ENCODE results near the gene NCMAP. TPM values are rescaled to one million over a fixed set of nuclear protein-coding genes. Genes with fewer than 3 reads are reported as not detected.
"Not testable (repeated sequence)": the region's sequence is repeated elsewhere in the genome, so short reads cannot be mapped to it uniquely, and the experiment has no call there.

Gene NCMAP
- total RNA-seq, 1 donor from 2014 or later, result 0.52 TPM

- Histone ChIP-seq H3K4me1 (ENCODE audit: control insufficient read depth in 3 of 3, insufficient read depth in 3 of 3, low read length in 3 of 3) (no peaks in the 10 kb centered on the region), H3K27ac (ENCODE audit: low read depth, low read length) (no peak overlapping the region), H3K27me3 (ENCODE audit: control insufficient read depth in 3 of 3, insufficient read depth in 3 of 3, low read length in 3 of 3) (peaks cover 0 to 7% (median 3%) of the 10 kb centered on the region in 3 donors), H3K36me3 (ENCODE audit: control insufficient read depth in 3 of 3, insufficient read depth in 3 of 3, low read length in 3 of 3) (no peaks in the 10 kb centered on the region), H3K9ac (ENCODE audit: low read depth in 1 of 3, low read length in 3 of 3) (no peak overlapping the region), H3K9me3 (ENCODE audit: control insufficient read depth in 3 of 3, low read length in 3 of 3) (no peaks in the 10 kb centered on the region), H3K4me3 (ENCODE audit: low read length in 3 of 3) (no peak overlapping the region)
Measured at GRCh38 chr1:24541711-24542346, 14.1 kb upstream of the NCMAP start.

- Histone ChIP-seq H3K9me3 (ENCODE audit: control insufficient read depth in 3 of 3, low read length in 3 of 3) (no peaks in the 10 kb centered on the region), H3K27ac (ENCODE audit: low read depth, low read length) (no peak overlapping the region), H3K4me3 (ENCODE audit: low read length in 3 of 3) (no peak overlapping the region), H3K27me3 (ENCODE audit: control insufficient read depth in 3 of 3, insufficient read depth in 3 of 3, low read length in 3 of 3) (peaks cover 0 to 9% (median 3%) of the 10 kb centered on the region in 3 donors), H3K4me1 (ENCODE audit: control insufficient read depth in 3 of 3, insufficient read depth in 3 of 3, low read length in 3 of 3) (no peaks in the 10 kb centered on the region), H3K9ac (ENCODE audit: low read depth in 1 of 3, low read length in 3 of 3) (no peak overlapping the region), H3K36me3 (ENCODE audit: control insufficient read depth in 3 of 3, insufficient read depth in 3 of 3, low read length in 3 of 3) (no peaks in the 10 kb centered on the region)
Measured at GRCh38 chr1:24544239-24544638, 11.6 kb upstream of the NCMAP start.

- Histone ChIP-seq H3K9ac (ENCODE audit: low read depth in 1 of 3, low read length in 3 of 3) (no peak overlapping the region), H3K27ac (ENCODE audit: low read depth, low read length) (no peak overlapping the region), H3K9me3 (ENCODE audit: control insufficient read depth in 3 of 3, low read length in 3 of 3) (no peaks in the 10 kb centered on the region)
Measured at GRCh38 chr1:24545662-24546061, 10.2 kb upstream of the NCMAP start.

GRCh38 chr1:24547195-24547594 is 8.7 kb upstream of the NCMAP start:
- Histone ChIP-seq H3K27me3 (ENCODE audit: control insufficient read depth in 3 of 3, insufficient read depth in 3 of 3, low read length in 3 of 3) (peaks cover 0 to 9% (median 0%) of the 10 kb centered on the region in 3 donors), H3K9ac (ENCODE audit: low read depth in 1 of 3, low read length in 3 of 3) (no peak overlapping the region), H3K36me3 (ENCODE audit: control insufficient read depth in 3 of 3, insufficient read depth in 3 of 3, low read length in 3 of 3) (no peaks in the 10 kb centered on the region), H3K4me3 (ENCODE audit: low read length in 3 of 3) (no peak overlapping the region), H3K9me3 (ENCODE audit: control insufficient read depth in 3 of 3, low read length in 3 of 3) (no peaks in the 10 kb centered on the region), H3K27ac (ENCODE audit: low read depth, low read length) (no peak overlapping the region), H3K4me1 (ENCODE audit: control insufficient read depth in 3 of 3, insufficient read depth in 3 of 3, low read length in 3 of 3) (peaks cover 0 to 2% (median 0%) of the 10 kb centered on the region in 3 donors)

More at GRCh38 chr1:24545662-24546061, 10.2 kb upstream of the NCMAP start:
- peaks cover 0 to 9% (median 0%) of the 10 kb centered on the region in 3 donors for H3K27me3 ChIP-seq (ENCODE audit: control insufficient read depth in 3 of 3, insufficient read depth in 3 of 3, low read length in 3 of 3)
- H3K36me3 ChIP-seq (ENCODE audit: control insufficient read depth in 3 of 3, insufficient read depth in 3 of 3, low read length in 3 of 3), result no peaks in the 10 kb centered on the region
- H3K4me3 ChIP-seq (ENCODE audit: low read length in 3 of 3), result no peak overlapping the region
- H3K4me1 ChIP-seq (ENCODE audit: control insufficient read depth in 3 of 3, insufficient read depth in 3 of 3, low read length in 3 of 3), result peaks cover 0 to 2% (median 0%) of the 10 kb centered on the region in 3 donors

GRCh38 chr1:24548070-24548469 is 7.8 kb upstream of the NCMAP start:
- no peaks in the 10 kb centered on the region for H3K9me3 ChIP-seq (ENCODE audit: control insufficient read depth in 3 of 3, low read length in 3 of 3)

GRCh38 chr1:24549210-24549609 is 6.7 kb upstream of the NCMAP start:
- not testable (repeated sequence) for H3K4me3 ChIP-seq (ENCODE audit: low read length in 3 of 3); H3K36me3 ChIP-seq (ENCODE audit: control insufficient read depth in 3 of 3, insufficient read depth in 3 of 3, low read length in 3 of 3); H3K4me1 ChIP-seq (ENCODE audit: control insufficient read depth in 3 of 3, insufficient read depth in 3 of 3, low read length in 3 of 3)

More at GRCh38 chr1:24548070-24548469, 7.8 kb upstream of the NCMAP start:
- no peaks in the 10 kb centered on the region for H3K36me3 ChIP-seq (ENCODE audit: control insufficient read depth in 3 of 3, insufficient read depth in 3 of 3, low read length in 3 of 3)
- H3K9ac ChIP-seq (ENCODE audit: low read depth in 1 of 3, low read length in 3 of 3), result no peak overlapping the region
- H3K4me3 ChIP-seq (ENCODE audit: low read length in 3 of 3), result no peak overlapping the region
- H3K4me1 ChIP-seq (ENCODE audit: control insufficient read depth in 3 of 3, insufficient read depth in 3 of 3, low read length in 3 of 3), result peaks cover 0 to 2% (median 0%) of the 10 kb centered on the region in 3 donors
- no peak overlapping the region for H3K27ac ChIP-seq (ENCODE audit: low read depth, low read length)
- peaks cover 0 to 10% (median 0%) of the 10 kb centered on the region in 3 donors for H3K27me3 ChIP-seq (ENCODE audit: control insufficient read depth in 3 of 3, insufficient read depth in 3 of 3, low read length in 3 of 3)

GRCh38 chr1:24551290-24551959 is 4.5 kb upstream of the NCMAP start:
- Histone ChIP-seq H3K9ac (ENCODE audit: low read depth in 1 of 3, low read length in 3 of 3) (no peak overlapping the region), H3K9me3 (ENCODE audit: control insufficient read depth in 3 of 3, low read length in 3 of 3) (no peaks in the 10 kb centered on the region), H3K4me1 (ENCODE audit: control insufficient read depth in 3 of 3, insufficient read depth in 3 of 3, low read length in 3 of 3) (peaks cover 0 to 3% (median 2%) of the 10 kb centered on the region in 3 donors), H3K36me3 (ENCODE audit: control insufficient read depth in 3 of 3, insufficient read depth in 3 of 3, low read length in 3 of 3) (no peaks in the 10 kb centered on the region), H3K27ac (ENCODE audit: low read depth, low read length) (no peak overlapping the region), H3K4me3 (ENCODE audit: low read length in 3 of 3) (no peak overlapping the region), H3K27me3 (ENCODE audit: control insufficient read depth in 3 of 3, insufficient read depth in 3 of 3, low read length in 3 of 3) (peaks cover 11 to 20% (median 16%) of the 10 kb centered on the region in 3 donors)

More at GRCh38 chr1:24549210-24549609, 6.7 kb upstream of the NCMAP start:
- not testable (repeated sequence) for H3K27ac ChIP-seq (ENCODE audit: low read depth, low read length); H3K9ac ChIP-seq (ENCODE audit: low read depth in 1 of 3, low read length in 3 of 3); H3K9me3 ChIP-seq (ENCODE audit: control insufficient read depth in 3 of 3, low read length in 3 of 3)
- peaks cover 0 to 12% (median 2%) of the 10 kb centered on the region in 3 donors for H3K27me3 ChIP-seq (ENCODE audit: control insufficient read depth in 3 of 3, insufficient read depth in 3 of 3, low read length in 3 of 3)

- no peaks in the 10 kb centered on the region for H3K9me3 ChIP-seq (ENCODE audit: control insufficient read depth in 3 of 3, low read length in 3 of 3)
- H3K9ac ChIP-seq (ENCODE audit: low read depth in 1 of 3, low read length in 3 of 3), result no peak overlapping the region
- H3K36me3 ChIP-seq (ENCODE audit: control insufficient read depth in 3 of 3, insufficient read depth in 3 of 3, low read length in 3 of 3), result no peaks in the 10 kb centered on the region
- H3K27ac ChIP-seq (ENCODE audit: low read depth, low read length), result no peak overlapping the region
- no peak overlapping the region for H3K4me3 ChIP-seq (ENCODE audit: low read length in 3 of 3)
- peaks cover 17 to 26% (median 22%) of the 10 kb centered on the region in 3 donors for H3K27me3 ChIP-seq (ENCODE audit: control insufficient read depth in 3 of 3, insufficient read depth in 3 of 3, low read length in 3 of 3)
- peaks cover 0 to 3% (median 2%) of the 10 kb centered on the region in 3 donors for H3K4me1 ChIP-seq (ENCODE audit: control insufficient read depth in 3 of 3, insufficient read depth in 3 of 3, low read length in 3 of 3)
Measured at GRCh38 chr1:24551960-24552571, 3.8 kb upstream of the NCMAP start.

GRCh38 chr1:24553931-24554330 is 2.0 kb upstream of the NCMAP start:
- Histone ChIP-seq H3K36me3 (ENCODE audit: control insufficient read depth in 3 of 3, insufficient read depth in 3 of 3, low read length in 3 of 3) (no peaks in the 10 kb centered on the region), H3K4me1 (ENCODE audit: control insufficient read depth in 3 of 3, insufficient read depth in 3 of 3, low read length in 3 of 3) (peaks cover 0 to 3% (median 2%) of the 10 kb centered on the region in 3 donors), H3K4me3 (ENCODE audit: low read length in 3 of 3) (no peak overlapping the region), H3K27me3 (ENCODE audit: control insufficient read depth in 3 of 3, insufficient read depth in 3 of 3, low read length in 3 of 3) (peaks cover 33 to 40% (median 34%) of the 10 kb centered on the region in 3 donors), H3K27ac (ENCODE audit: low read depth, low read length) (no peak overlapping the region), H3K9me3 (ENCODE audit: control insufficient read depth in 3 of 3, low read length in 3 of 3) (no peaks in the 10 kb centered on the region), H3K9ac (ENCODE audit: low read depth in 1 of 3, low read length in 3 of 3) (no peak overlapping the region)

- no peak overlapping the region for H3K4me3 ChIP-seq (ENCODE audit: low read length in 3 of 3)
- H3K9me3 ChIP-seq (ENCODE audit: control insufficient read depth in 3 of 3, low read length in 3 of 3), result no peaks in the 10 kb centered on the region
- peaks cover 34 to 40% (median 37%) of the 10 kb centered on the region in 3 donors for H3K27me3 ChIP-seq (ENCODE audit: control insufficient read depth in 3 of 3, insufficient read depth in 3 of 3, low read length in 3 of 3)
Measured at GRCh38 chr1:24554714-24555113, 1.2 kb upstream of the NCMAP start.

More at GRCh38 chr1:24554714-24555113, 1.2 kb upstream of the NCMAP start:
- Histone ChIP-seq H3K36me3 (ENCODE audit: control insufficient read depth in 3 of 3, insufficient read depth in 3 of 3, low read length in 3 of 3) (no peaks in the 10 kb centered on the region), H3K27ac (ENCODE audit: low read depth, low read length) (no peak overlapping the region), H3K9ac (ENCODE audit: low read depth in 1 of 3, low read length in 3 of 3) (no peak overlapping the region), H3K4me1 (ENCODE audit: control insufficient read depth in 3 of 3, insufficient read depth in 3 of 3, low read length in 3 of 3) (peaks cover 0 to 5% (median 3%) of the 10 kb centered on the region in 3 donors)

Data from skeletal muscle tissue (tissue), 4 donors.